Vagina (tissue), 2 donors: Measurements from ENCODE around the gene ZRSR2. TPM values are rescaled to one million over a fixed set of nuclear protein-coding genes. Genes with fewer than 3 reads are reported as not detected.

Experiments used
- DNase-seq, 2 donors: peaks; one replicate each; pipeline ENCODE4 v3.0.0-alpha.2; 2017; ENCODE audit errors: extremely low spot score in 2 of 2
- H3K27ac ChIP-seq: fragments of 200-600 bp; sonication (generic); one replicate; pipeline ENCODE4 v1.5.1; 2019
- H3K27me3 ChIP-seq: fragments of 200-600 bp; sonication (generic); one replicate; pipeline ENCODE4 v1.5.1; 2019
- H3K36me3 ChIP-seq, 2 donors: fragments of 200-600 bp; sonication (generic); one replicate each; pipeline ENCODE4 v1.5.1; 2017 to 2019
- H3K4me1 ChIP-seq: fragments of 200-600 bp; sonication (generic); one replicate; pipeline ENCODE4 v1.5.1; 2019
- H3K4me3 ChIP-seq, 2 donors: fragments of 200-600 bp; sonication (generic); 1 replicate in 1 of 2; 2 replicates in 1 of 2; pipeline ENCODE4 v1.5.1; 2016 to 2019
- H3K9me3 ChIP-seq: fragments of 200-600 bp; sonication (generic); one replicate; pipeline ENCODE4 v1.5.1; 2019
- CTCF ChIP-seq, 3 experiments: fragments of 450-650 bp in 2 of 3; fragments of 200-600 bp in 1 of 3; sonication (generic) in 1 of 3; IDR thresholded peaks; one replicate each; pipeline ENCODE4 v1.5.1; 2017 to 2019; ENCODE audit warnings: antibody characterized with exemption in 3 of 3, mild to moderate bottlenecking in 2 of 3, moderate library complexity in 2 of 3
- POLR2A ChIP-seq, 2 donors: fragments of 450-650 bp; IDR thresholded peaks; one replicate each; pipeline ENCODE4 v1.6.1; 2017; ENCODE audit warnings: antibody characterized with exemption in 2 of 2, mild to moderate bottlenecking in 2 of 2, moderate library complexity in 2 of 2
- POLR2AphosphoS5 ChIP-seq, 2 donors: sonication (generic); formaldehyde crosslinking; IDR thresholded peaks; one replicate each; pipeline ENCODE4 v1.9.0; 2017; ENCODE audit warnings: antibody characterized with exemption in 2 of 2, mild to moderate bottlenecking in 2 of 2, low read depth in 1 of 2; ENCODE audit not compliant: insufficient read depth in 1 of 2
- intact Hi-C: fragments of 100-400 bp; cut with DNase I; formaldehyde crosslinking; loops from one replicate; pipeline ENCODE4 v1.15.1; 2023
- total RNA-seq: library from RNA; depleted of rRNA; stranded (reverse); fragments of >200 nt; gene quantifications from one replicate; pipeline ENCODE4 v1.2.3, GENCODE V29; 2016

ZRSR2 gene
- total RNA-seq, 1 donor from 2014 or later = 12.5 TPM

- no peak overlapping the region for H3K27ac ChIP-seq
- H3K4me3 ChIP-seq = no peak overlapping the region
- no peaks in the 10 kb centered on the region for H3K9me3 ChIP-seq
- no peak for TF ChIP-seq POLR2A (IDR thresholded peaks at IDR 0.05)
- TF ChIP-seq CTCF (IDR thresholded peaks at IDR 0.05) = no peak
- TF ChIP-seq POLR2AphosphoS5 (IDR thresholded peaks at IDR 0.05; ENCODE audit: insufficient read depth in 1 of 2, low read depth in 1 of 2) = no peak
- intact Hi-C loops = no loop called here
- H3K27me3 ChIP-seq = no peaks in the 10 kb centered on the region
- H3K36me3 ChIP-seq = peaks cover 0 to 57% of the 10 kb centered on the region in 2 donors
- H3K4me1 ChIP-seq = no peaks in the 10 kb centered on the region
- DNase-seq = no peak
These were observed 14.3 kb downstream of the ZRSR2 start for GRCh38 chrX:15804563-15804962.

GRCh38 chrX:15808254-15808653, 18.0 kb downstream of the ZRSR2 start:
- TF ChIP-seq CTCF (IDR thresholded peaks at IDR 0.05) (no peak), POLR2A (IDR thresholded peaks at IDR 0.05) (no peak), POLR2AphosphoS5 (IDR thresholded peaks at IDR 0.05; ENCODE audit: insufficient read depth in 1 of 2, low read depth in 1 of 2) (no peak)
- no peaks in the 10 kb centered on the region for H3K4me1 ChIP-seq
- no peaks in the 10 kb centered on the region for H3K9me3 ChIP-seq
- H3K27ac ChIP-seq = no peak overlapping the region
- H3K4me3 ChIP-seq = no peak overlapping the region
- intact Hi-C loops = no loop called here
- H3K36me3 ChIP-seq = peaks cover 0 to 54% of the 10 kb centered on the region in 2 donors
- no peak for DNase-seq
- no peaks in the 10 kb centered on the region for H3K27me3 ChIP-seq

- H3K36me3 ChIP-seq = peaks cover 0 to 59% of the 10 kb centered on the region in 2 donors
- H3K9me3 ChIP-seq = no peaks in the 10 kb centered on the region
- TF ChIP-seq POLR2AphosphoS5 (IDR thresholded peaks at IDR 0.05; ENCODE audit: insufficient read depth in 1 of 2, low read depth in 1 of 2) (no peak), POLR2A (IDR thresholded peaks at IDR 0.05) (no peak)
- no peaks in the 10 kb centered on the region for H3K4me1 ChIP-seq
- H3K27me3 ChIP-seq = no peaks in the 10 kb centered on the region
- no peak overlapping the region for H3K4me3 ChIP-seq
- H3K27ac ChIP-seq = no peak overlapping the region
- intact Hi-C loops = no loop called here
- no peak for DNase-seq
These were observed 22.1 kb downstream of the ZRSR2 start for GRCh38 chrX:15812192-15812938.

- H3K4me1 ChIP-seq = no peaks in the 10 kb centered on the region
- intact Hi-C loops = no loop called here
- no peak overlapping the region for H3K4me3 ChIP-seq
- TF ChIP-seq CTCF (IDR thresholded peaks at IDR 0.05) (no peak), POLR2A (IDR thresholded peaks at IDR 0.05) (no peak), POLR2AphosphoS5 (IDR thresholded peaks at IDR 0.05; ENCODE audit: insufficient read depth in 1 of 2, low read depth in 1 of 2) (no peak)
- no peaks in the 10 kb centered on the region for H3K27me3 ChIP-seq
- H3K36me3 ChIP-seq = peaks cover 0 to 60% of the 10 kb centered on the region in 2 donors
- no peak overlapping the region for H3K27ac ChIP-seq
- no peak for DNase-seq
- H3K9me3 ChIP-seq = no peaks in the 10 kb centered on the region
These were observed 23.1 kb downstream of the ZRSR2 start for GRCh38 chrX:15813416-15813815.

GRCh38 chrX:15814771-15815365, 24.6 kb downstream of the ZRSR2 start:
- DNase-seq = no peak
- Histone ChIP-seq H3K4me3 (no peak overlapping the region), H3K9me3 (no peaks in the 10 kb centered on the region), H3K27ac (no peak overlapping the region), H3K36me3 (peaks cover 0 to 49% of the 10 kb centered on the region in 2 donors), H3K27me3 (no peaks in the 10 kb centered on the region), H3K4me1 (no peaks in the 10 kb centered on the region)
- intact Hi-C loops = no loop called here
- TF ChIP-seq CTCF (IDR thresholded peaks at IDR 0.05) (no peak), POLR2AphosphoS5 (IDR thresholded peaks at IDR 0.05; ENCODE audit: insufficient read depth in 1 of 2, low read depth in 1 of 2) (no peak), POLR2A (IDR thresholded peaks at IDR 0.05) (no peak)
